ENCODE measurements around the gene TSPAN9.

- no peak for TF ChIP-seq CTCF (IDR thresholded peaks at IDR 0.05; ENCODE audit: low read depth, low read length, missing input control)
- no peak for TF ChIP-seq MAX (IDR thresholded peaks at IDR 0.05)
- TF ChIP-seq JUND (IDR thresholded peaks at IDR 0.05): no peak
- no peak for TF ChIP-seq ATF3 (IDR thresholded peaks at IDR 0.05)
- TF ChIP-seq GABPA (IDR thresholded peaks at IDR 0.05 in 1 of 2, conservative IDR thresholded peaks at IDR 0.05 in 1 of 2): no peak
- TF ChIP-seq YY1 (IDR thresholded peaks at IDR 0.05): no peak
- no peak for TF ChIP-seq REST (IDR thresholded peaks at IDR 0.05)
- TF ChIP-seq ZBTB33 (IDR thresholded peaks at IDR 0.05): no peak
- TF ChIP-seq FOXA2 (IDR thresholded peaks at IDR 0.05): no peak
- no peak for TF ChIP-seq TAF1 (conservative IDR thresholded peaks at IDR 0.05)
- TF ChIP-seq FOXA1 (IDR thresholded peaks at IDR 0.05): no peak
- TF ChIP-seq RAD21 (IDR thresholded peaks at IDR 0.05): no peak
These were observed 226.4 kb downstream of the TSPAN9 start for GRCh38 chr12:3303410-3304136.

Measured in liver (tissue), 3 donors.